Measurements from ENCODE around the gene MRI1.
A peak's percentile ranks its signal among the peaks of the same experiment; 100 is the strongest.

MRI1 gene

GRCh38 chr19:13794757-13795589, 30.7 kb downstream of the MRI1 start, which contains the start of gene ZSWIM4:
Gene ZSWIM4, plus strand, starts transcription at chr19:13795443. Its CDS starts 206 bp downstream, at chr19:13795649.
- DNase-seq: peak; percentile 99

- DNase-seq: peak in 1 of 3 donors; percentile 34
Observed at GRCh38 chr19:13795595-13796300, 31.4 kb downstream of the MRI1 start.

GRCh38 chr19:13796301-13797057, 32.2 kb downstream of the MRI1 start:
- peak; percentile 93 to 95 (median 93) for DNase-seq

GRCh38 chr19:13797058-13797440, 32.7 kb downstream of the MRI1 start:
- DNase-seq: no peak

- DNase-seq: peak in 2 of 3 donors; percentile 35 to 51
Observed at GRCh38 chr19:13797870-13798269, 33.5 kb downstream of the MRI1 start.

- DNase-seq: no peak
Observed at GRCh38 chr19:13799669-13800068, 35.3 kb downstream of the MRI1 start.

GRCh38 chr19:13803038-13803437, 38.7 kb downstream of the MRI1 start:
- DNase-seq: no peak

- DNase-seq: no peak
Observed at GRCh38 chr19:13804830-13805683, 40.7 kb downstream of the MRI1 start.

- no peak for DNase-seq
Observed at GRCh38 chr19:13806728-13807127, 42.4 kb downstream of the MRI1 start.

GRCh38 chr19:13807421-13808021, 43.2 kb downstream of the MRI1 start:
- DNase-seq: no peak

- DNase-seq: no peak
Observed at GRCh38 chr19:13808856-13809255, 44.5 kb downstream of the MRI1 start.

GRCh38 chr19:13812544-13812943, 48.2 kb downstream of the MRI1 start:
- DNase-seq: no peak

- no peak for DNase-seq
Observed at GRCh38 chr19:13813147-13813546, 48.8 kb downstream of the MRI1 start.

- no peak for DNase-seq
Observed at GRCh38 chr19:13814550-13814949, 50.2 kb downstream of the MRI1 start.

- peak in 1 of 3 donors; percentile 24 for DNase-seq
Observed at GRCh38 chr19:13817018-13817614, 52.8 kb downstream of the MRI1 start.

- DNase-seq: peak in 1 of 3 donors; percentile 16
Observed at GRCh38 chr19:13817615-13818371, 53.5 kb downstream of the MRI1 start.

- DNase-seq: no peak
Observed at GRCh38 chr19:13819238-13819637, 54.9 kb downstream of the MRI1 start.

GRCh38 chr19:13821292-13821691, 57.0 kb downstream of the MRI1 start:
- DNase-seq: no peak

- DNase-seq: peak in 1 of 3 donors; percentile 15
Observed at GRCh38 chr19:13823256-13823655, 58.9 kb downstream of the MRI1 start.

Measured in suppressor macrophage treated with lipopolysaccharide for 1 hour (primary cell).